DMS 273 (cell line): ENCODE data around the gene SRF.
A peak's percentile ranks its signal among the peaks of the same experiment; 100 is the strongest.

ENCODE experiments used
- DNase-seq: peaks from one replicate; lab custom pipeline; 2025; ENCODE audit not compliant: unreplicated experiment; lab: John Stamatoyannopoulos, UW

The SRF gene

GRCh38 chr6:43207286-43207685 lies 36.2 kb downstream of the SRF start:
- no peak for DNase-seq

- DNase-seq = no peak
Measured at GRCh38 chr6:43211955-43212354, 40.9 kb downstream of the SRF start.

- no peak for DNase-seq
Measured at GRCh38 chr6:43213431-43213830, 42.4 kb downstream of the SRF start.

GRCh38 chr6:43215066-43215465 lies 44.0 kb downstream of the SRF start:
- DNase-seq = no peak

DNA sequence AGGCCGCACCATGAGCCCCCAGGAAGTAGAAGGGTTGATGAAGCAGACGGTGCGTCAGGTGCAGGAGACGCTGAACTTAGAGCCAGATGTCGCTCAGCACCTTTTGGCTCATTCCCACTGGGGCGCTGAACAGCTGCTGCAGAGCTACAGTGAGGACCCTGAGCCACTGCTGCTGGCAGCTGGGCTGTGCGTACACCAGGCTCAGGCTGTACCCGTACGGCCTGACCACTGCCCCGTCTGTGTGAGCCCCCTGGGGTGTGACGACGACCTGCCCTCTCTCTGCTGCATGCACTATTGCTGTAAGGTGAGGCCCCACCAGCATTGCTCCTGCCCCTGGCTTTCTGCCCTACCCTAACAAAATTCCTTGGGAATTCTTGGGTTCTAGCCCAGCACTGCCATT lies 45.1 kb downstream of the SRF start:
- peak; percentile 92 for DNase-seq

GRCh38 chr6:43217351-43217750 lies 46.3 kb downstream of the SRF start:
- DNase-seq = no peak

DNA sequence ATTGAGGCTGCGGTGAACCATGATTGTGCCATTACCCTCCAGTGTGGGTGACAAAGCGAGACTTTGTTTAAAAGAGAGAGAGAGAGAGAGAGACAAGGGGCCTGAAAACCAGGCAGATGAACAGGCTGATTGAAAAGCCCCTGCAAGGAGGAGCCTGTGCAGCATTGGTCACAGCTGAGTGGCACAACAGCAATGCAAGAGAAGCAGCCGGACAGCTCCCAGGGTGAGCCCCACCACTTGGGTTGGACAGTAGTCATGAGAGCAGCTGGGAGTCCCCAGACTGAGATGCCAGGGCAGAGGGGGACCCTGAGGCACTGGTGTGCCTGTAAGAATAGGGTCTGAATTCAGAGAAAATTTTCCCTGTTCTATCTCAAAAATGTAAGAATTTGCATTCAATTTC lies 48.0 kb downstream of the SRF start:
- DNase-seq = no peak

GRCh38 chr6:43219814-43220213 lies 48.7 kb downstream of the SRF start:
- DNase-seq = no peak

DNA sequence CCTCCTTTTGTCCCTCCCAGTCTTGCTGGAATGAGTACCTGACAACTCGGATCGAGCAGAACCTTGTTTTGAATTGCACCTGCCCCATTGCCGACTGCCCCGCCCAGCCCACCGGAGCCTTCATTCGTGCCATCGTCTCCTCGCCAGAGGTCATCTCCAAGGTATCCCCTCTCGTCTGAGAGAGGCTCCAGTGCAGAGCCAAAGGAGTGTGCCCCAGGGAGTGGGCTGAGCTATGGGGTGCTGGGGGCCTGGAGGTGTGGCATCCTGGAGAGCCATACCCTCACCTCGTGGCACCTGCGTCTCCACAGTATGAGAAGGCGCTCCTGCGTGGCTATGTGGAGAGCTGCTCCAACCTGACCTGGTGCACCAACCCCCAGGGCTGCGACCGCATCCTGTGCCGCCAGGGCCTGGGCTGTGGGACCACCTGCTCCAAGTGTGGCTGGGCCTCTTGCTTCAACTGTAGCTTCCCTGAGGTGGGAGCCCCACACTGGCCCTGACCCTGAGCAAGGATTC lies 49.4 kb downstream of the SRF start:
- no peak for DNase-seq

DNA sequence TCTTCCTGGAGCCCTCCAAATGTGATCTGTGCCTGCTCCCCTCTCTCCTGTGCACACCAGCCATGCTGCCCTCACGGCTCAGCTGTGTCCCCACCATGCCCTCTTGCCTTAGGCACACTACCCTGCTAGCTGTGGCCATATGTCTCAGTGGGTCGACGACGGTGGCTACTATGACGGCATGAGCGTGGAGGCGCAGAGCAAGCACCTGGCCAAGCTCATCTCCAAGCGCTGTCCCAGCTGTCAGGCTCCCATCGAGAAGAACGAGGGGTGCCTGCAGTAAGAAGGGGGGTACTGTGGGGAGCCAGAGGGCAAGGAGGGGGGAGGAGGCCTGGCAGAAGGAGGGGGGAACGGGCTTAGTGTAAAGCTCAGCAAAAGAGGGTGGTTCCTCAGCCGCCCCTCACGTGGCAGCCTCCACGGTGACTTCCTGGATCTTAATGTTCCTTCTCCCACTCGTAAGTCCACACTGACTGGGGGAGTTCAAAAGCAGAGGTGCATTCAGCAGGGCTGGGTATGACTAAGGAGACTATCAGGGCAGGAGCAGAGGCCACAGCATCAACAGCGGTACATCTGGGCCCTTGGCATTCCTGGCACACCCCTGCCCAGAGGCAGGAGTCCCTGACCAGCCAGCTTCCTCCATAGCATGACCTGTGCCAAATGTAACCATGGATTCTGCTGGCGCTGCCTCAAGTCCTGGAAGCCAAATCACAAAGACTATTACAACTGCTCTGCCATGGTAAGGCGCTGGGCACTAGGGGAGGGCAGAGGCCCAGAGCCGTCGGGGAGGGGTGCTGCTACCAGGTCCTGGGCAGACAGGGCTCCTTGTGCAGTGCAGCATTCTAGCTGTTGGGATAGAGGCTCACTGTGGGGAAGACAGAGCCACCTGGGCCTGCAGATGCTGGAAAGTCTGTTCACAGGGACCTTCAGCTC lies 50.2 kb downstream of the SRF start:
- no peak for DNase-seq

DNA sequence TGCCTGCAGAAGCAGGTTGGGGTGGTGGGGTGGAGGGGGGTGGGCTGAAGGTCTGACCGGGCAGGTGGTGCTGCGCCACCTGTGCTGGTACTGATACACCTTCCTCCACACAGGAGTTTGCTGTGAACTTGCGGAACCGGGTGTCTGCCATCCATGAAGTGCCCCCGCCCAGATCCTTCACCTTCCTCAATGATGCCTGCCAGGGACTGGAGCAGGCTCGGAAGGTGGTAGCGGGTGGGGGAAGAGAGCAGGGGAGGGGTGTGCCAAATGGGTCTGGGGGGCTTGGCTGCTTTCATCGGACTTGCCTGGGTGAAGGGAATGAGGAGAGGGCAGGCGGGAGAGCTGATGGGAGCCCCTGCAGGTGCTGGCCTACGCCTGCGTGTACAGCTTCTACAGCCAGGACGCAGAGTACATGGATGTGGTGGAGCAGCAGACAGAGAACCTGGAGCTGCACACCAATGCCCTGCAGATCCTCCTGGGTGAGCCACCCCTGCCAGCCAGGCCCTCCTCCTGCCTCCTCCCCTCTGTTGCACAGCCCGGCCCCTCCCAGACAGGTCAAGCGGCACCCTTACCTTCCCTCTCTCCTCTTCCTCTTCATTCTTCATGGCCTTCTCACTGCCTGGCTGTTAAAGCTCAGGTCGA lies 51.5 kb downstream of the SRF start:
- DNase-seq = no peak

GRCh38 chr6:43223175-43223574 lies 52.1 kb downstream of the SRF start:
- no peak for DNase-seq

GRCh38 chr6:43226192-43226851 lies 55.3 kb downstream of the SRF start:
- DNase-seq = no peak

- peak; percentile 89 for DNase-seq
Measured at GRCh38 chr6:43228951-43229802, 58.1 kb downstream of the SRF start, which contains the start of gene DNPH1. TSS of gene DNPH1 (minus strand) at chr6:43229481. CDS start at chr6:43229456, 25 bp downstream.

DNA sequence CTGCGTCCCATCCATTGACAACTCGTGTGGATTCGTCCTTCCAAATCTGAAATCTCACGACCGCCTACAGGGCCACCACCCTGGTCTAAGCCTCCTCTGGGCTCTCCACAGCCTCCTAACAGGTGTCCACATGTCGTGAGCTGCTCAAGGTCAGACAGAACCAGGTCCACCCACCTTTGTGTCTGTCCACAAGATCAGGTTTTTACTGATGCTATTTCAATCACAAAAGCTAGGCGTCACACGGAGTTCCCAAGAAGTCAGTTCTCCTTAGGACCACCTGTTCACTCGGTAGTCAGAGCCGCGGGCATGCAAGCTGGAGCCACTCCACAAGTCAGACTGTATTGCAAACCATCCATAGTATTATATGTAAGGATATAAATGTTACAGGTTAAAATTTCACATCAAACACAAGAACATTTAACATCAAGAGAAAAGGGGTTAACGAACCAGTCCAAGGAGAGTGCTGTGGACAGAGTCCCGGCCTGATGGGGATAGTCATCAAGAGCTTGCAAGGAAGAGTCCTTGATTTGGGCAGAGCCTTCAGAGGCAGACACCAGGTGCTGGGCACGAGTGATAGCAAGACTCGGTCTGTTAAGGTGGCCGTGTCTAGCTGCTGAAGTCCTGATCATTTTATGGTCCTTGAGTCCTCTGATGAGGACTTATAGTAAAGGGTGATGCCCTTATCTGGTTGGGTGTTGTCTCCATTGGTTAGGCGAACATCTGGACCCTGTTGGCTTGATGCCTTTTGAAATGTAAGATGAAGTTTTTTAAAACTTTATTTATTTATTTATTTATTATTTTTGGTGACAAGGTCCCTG lies 58.9 kb downstream of the SRF start:
- no peak for DNase-seq

GRCh38 chr6:43231053-43231452 lies 60.0 kb downstream of the SRF start:
- DNase-seq = no peak
